ENCODE data around the gene PREB.
"Not testable (repeated sequence)": the region's sequence is repeated elsewhere in the genome, so short reads cannot be mapped to it uniquely, and the experiment has no call there.

Gene PREB, protein sequence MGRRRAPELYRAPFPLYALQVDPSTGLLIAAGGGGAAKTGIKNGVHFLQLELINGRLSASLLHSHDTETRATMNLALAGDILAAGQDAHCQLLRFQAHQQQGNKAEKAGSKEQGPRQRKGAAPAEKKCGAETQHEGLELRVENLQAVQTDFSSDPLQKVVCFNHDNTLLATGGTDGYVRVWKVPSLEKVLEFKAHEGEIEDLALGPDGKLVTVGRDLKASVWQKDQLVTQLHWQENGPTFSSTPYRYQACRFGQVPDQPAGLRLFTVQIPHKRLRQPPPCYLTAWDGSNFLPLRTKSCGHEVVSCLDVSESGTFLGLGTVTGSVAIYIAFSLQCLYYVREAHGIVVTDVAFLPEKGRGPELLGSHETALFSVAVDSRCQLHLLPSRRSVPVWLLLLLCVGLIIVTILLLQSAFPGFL

DNA sequence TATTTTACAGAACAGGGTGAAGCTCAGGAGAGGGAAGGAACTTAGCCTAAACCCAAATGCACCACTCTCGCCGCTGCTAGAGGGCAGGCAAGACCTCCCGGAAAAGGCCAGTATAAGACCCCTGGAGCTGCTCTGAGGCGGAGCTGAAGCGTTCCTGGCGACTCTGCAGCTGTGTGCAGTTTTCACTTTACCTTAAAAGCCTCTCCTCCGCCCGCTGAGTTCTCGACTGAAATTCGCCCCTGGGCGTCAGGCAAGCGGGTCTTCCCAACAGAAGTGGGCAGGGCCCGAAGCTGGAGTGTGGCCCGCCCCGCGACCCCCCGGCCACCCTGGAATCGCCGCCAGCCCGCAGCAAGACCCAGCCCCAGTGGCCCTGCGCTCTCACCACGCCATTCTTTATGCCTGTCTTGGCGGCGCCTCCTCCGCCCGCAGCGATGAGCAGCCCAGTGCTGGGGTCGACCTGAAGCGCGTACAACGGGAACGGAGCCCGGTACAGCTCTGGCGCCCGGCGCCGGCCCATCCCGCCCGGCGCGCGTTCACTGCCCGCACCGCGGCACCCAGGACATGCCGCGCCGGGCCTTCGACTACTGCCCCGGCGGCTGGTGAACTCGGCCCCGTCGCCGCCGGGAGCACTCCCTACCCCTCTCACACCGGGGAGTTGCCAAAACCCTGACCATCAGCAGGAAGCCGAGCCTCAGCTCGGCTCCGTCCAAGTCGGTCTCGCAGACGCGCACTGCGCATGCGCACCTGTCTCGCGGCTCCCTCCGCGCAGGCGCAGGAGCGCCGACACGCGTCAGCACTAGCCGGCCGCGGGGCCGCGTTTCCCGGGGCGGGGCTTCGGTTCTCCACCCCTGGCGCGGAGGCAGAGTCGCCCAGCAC, at the start of gene PREB:
Gene PREB (minus strand): TSS at position 732 of the 876 bp plus-strand sequence. CDS start 215 bp downstream, at position 517.
- H3K4me3 Mint-ChIP-seq: peak within 1 kb of the TSS; percentile 92
- DNase-seq (ENCODE audit: low spot score in 2 of 2): peak; percentile 96 to 98
- peaks cover 34% of the 10 kb centered on the region for H3K4me1 Mint-ChIP-seq
- peak within 1 kb of the TSS; percentile 99 for H3K27ac Mint-ChIP-seq (ENCODE audit: low read depth)
- H3K9me3 Mint-ChIP-seq: no peaks in the 10 kb centered on the region
- no peaks in the 10 kb centered on the region for H3K27me3 Mint-ChIP-seq
- ATAC-seq (replicated peaks; ENCODE audit: extremely low read depth, poor library complexity, severe bottlenecking): peak; percentile 94
- H3K36me3 Mint-ChIP-seq (ENCODE audit: insufficient read depth): peaks cover 31% of the 10 kb centered on the region

DNA sequence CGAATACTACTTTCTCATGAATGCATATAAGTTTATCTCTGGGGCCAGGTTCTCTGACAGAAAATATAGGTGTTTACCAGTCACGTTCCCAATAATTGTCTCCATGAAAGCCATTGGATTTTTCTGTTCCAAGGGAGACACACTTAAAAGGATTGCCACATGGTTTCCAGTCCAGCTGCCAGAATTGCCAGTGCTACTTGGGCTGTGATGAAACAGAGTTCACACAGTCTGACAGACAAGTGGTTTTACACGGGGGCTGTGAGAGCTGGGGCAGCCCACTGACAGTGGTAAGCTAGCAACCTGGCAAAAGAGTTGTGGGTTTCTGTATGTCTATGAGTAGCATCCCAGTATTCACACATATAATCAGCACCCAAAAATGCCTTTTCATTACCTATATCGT, 49.7 kb upstream of the PREB start:
- Mint-ChIP-seq H3K4me3 (no peak overlapping the region), H3K27me3 (peaks cover 75% of the 10 kb centered on the region), H3K4me1 (no peaks in the 10 kb centered on the region), H3K9me3 (no peaks in the 10 kb centered on the region), H3K36me3 (ENCODE audit: insufficient read depth) (no peaks in the 10 kb centered on the region), H3K27ac (ENCODE audit: low read depth) (no peak overlapping the region)
- no peak for ATAC-seq (replicated peaks; ENCODE audit: extremely low read depth, poor library complexity, severe bottlenecking)
- no peak for DNase-seq (ENCODE audit: low spot score in 2 of 2)

DNA sequence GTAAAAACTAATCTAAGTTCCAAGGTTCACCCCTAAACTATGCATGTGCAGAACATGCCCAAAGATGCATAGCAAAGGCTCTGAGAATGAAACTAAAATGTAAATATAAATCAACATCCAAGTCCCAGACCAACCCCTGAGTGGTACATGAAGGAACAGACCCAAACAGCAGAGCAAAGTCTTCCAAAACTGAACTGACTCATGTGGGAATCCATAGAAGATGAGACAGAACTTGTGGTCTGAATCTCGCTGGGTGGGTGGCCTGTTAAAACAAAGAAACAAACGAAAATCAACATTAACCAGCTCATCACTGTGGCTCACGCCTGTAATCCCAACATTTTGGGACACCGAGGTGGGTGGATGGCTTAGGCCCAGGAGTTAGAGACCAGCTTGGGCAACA, 47.9 kb upstream of the PREB start:
- DNase-seq (ENCODE audit: low spot score in 2 of 2): no peak
- ATAC-seq (replicated peaks; ENCODE audit: extremely low read depth, poor library complexity, severe bottlenecking): no peak

DNA sequence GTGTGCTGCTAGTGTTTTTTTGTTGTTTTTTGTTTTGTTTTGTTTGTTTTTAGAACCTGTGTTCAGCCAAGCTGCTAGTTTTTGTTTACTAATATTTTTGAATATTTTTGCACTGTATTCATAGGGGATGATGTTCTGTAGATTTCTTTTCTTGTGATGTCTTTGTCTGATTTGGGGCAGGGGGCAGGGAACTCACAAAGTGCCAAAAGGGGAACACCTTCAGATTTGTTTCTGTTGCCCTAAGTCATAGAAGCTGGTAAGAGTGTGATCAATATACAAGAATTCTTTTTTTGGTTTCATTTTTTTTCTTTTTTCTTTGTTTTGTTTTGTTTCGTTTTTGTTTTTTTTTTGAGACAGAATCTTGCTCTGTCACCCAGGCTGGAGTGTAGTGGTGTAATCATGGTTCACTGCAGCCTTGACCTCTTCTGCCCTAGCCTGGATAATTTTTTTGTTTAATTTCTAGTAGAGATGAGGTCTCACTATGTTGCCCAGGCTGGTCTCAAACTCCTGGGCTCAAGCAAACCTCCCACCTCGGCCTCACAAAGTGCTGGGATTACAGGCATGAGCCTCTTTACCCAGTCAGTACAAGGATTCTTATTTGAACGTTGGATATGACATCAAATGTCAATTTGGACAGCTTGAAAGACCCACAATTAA, 45.0 kb upstream of the PREB start:
- H3K27me3 Mint-ChIP-seq: peaks cover 59% of the 10 kb centered on the region

More for the DNA sequence above, 47.9 kb upstream of the PREB start:
- no peak overlapping the region for H3K4me3 Mint-ChIP-seq
- H3K4me1 Mint-ChIP-seq: no peaks in the 10 kb centered on the region
- no peaks in the 10 kb centered on the region for H3K36me3 Mint-ChIP-seq (ENCODE audit: insufficient read depth)
- no peak overlapping the region for H3K27ac Mint-ChIP-seq (ENCODE audit: low read depth)
- peaks cover 81% of the 10 kb centered on the region for H3K27me3 Mint-ChIP-seq
- no peaks in the 10 kb centered on the region for H3K9me3 Mint-ChIP-seq

DNA sequence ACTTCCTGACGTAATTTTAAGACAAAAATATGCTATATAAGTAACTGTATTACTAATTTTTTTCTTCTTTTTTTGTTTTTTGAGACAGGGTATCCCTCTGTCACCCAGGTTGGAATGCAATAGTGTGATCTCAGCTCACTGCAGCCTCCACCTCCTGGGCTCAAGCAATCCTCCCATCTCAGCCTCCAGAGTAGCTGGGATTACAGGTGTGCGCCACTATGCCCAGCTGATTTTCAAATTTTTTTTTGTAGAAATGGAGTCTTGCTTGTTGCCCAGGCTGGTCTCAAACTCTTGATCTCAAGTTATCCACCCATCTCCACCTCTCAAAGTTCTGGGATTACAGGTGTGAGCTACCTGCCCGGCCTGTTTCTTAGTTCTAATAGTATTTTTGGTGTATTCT, 44.0 kb upstream of the PREB start:
- H3K27me3 Mint-ChIP-seq: peaks cover 49% of the 10 kb centered on the region
- no peaks in the 10 kb centered on the region for H3K36me3 Mint-ChIP-seq (ENCODE audit: insufficient read depth)
- no peak for DNase-seq (ENCODE audit: low spot score in 2 of 2)
- H3K4me3 Mint-ChIP-seq: no peak overlapping the region
- no peaks in the 10 kb centered on the region for H3K4me1 Mint-ChIP-seq
- ATAC-seq (replicated peaks; ENCODE audit: extremely low read depth, poor library complexity, severe bottlenecking): no peak
- H3K9me3 Mint-ChIP-seq: no peaks in the 10 kb centered on the region
- H3K27ac Mint-ChIP-seq (ENCODE audit: low read depth): no peak overlapping the region

More for the DNA sequence above, 45.0 kb upstream of the PREB start:
- no peaks in the 10 kb centered on the region for H3K36me3 Mint-ChIP-seq (ENCODE audit: insufficient read depth)
- no peak overlapping the region for H3K27ac Mint-ChIP-seq (ENCODE audit: low read depth)
- DNase-seq (ENCODE audit: low spot score in 2 of 2) (no peak), ATAC-seq (replicated peaks; ENCODE audit: extremely low read depth, poor library complexity, severe bottlenecking) (no peak)
- no peaks in the 10 kb centered on the region for H3K4me1 Mint-ChIP-seq
- no peak overlapping the region for H3K4me3 Mint-ChIP-seq
- no peaks in the 10 kb centered on the region for H3K9me3 Mint-ChIP-seq

DNA sequence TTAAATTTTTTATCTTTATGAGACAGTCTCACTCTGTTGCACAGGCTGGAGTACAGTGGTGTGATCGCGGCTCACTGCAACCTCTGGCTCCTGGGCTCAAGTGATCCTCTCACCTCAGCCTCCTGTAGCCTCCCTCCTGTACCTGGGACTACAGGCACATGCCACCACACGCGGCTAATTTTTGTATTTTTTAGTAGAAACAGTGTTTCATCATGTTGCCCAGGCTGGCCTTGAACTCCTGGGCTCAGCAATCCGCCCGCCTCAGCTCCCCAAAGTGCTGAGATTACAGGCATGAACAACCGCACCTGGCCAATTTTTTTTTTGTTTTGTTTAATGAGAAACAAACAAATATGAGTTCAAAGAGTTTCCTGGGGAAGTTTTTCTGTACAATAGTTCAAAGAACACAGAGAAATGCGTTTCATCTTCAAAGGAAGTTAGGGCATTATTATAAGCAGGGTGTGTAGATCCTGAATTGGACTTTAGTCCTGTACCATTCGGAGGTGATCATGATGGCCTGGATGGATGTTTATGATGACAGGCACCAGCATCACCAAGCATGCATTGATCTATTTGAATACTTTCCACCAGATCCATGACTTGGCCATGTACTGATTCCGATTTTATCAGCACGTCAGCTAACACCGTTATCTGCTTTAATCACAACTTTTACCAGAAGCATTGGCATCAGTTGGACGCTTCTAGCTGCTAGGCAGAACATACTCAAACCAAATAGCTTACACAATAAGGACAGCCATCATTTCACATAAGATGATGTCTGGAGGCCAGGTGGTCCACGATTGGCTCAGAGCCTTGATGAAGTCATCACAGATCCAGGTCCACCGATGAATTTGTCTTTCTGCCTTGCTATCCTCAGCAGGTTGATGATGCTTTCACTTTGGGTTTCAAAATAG, 43.3 kb upstream of the PREB start:
- Mint-ChIP-seq H3K27me3 (peaks cover 42% of the 10 kb centered on the region), H3K9me3 (no peaks in the 10 kb centered on the region), H3K4me3 (no peak overlapping the region), H3K36me3 (ENCODE audit: insufficient read depth) (no peaks in the 10 kb centered on the region), H3K27ac (ENCODE audit: low read depth) (no peak overlapping the region), H3K4me1 (no peaks in the 10 kb centered on the region)
- ATAC-seq (replicated peaks; ENCODE audit: extremely low read depth, poor library complexity, severe bottlenecking) (no peak), DNase-seq (ENCODE audit: low spot score in 2 of 2) (no peak)

DNA sequence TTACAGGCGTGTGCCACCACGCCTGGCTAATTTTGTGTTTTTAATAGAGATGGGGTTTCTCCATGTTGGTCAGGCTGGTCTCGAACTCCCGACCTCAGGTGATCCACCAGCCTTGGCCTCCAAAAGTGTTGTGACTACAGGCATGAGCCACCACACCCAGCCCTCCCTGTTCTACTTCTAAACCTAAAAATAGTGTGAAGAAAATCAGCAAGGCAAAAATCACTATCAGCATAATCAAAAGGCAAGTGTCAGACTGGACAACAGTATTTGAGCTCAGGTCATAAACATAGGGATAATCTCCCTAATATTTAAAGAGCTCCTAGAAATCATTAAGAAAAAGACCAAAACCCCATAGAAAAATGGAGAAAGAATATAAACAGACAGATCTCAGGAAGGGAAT, 41.3 kb upstream of the PREB start:
- H3K27ac Mint-ChIP-seq (ENCODE audit: low read depth); H3K4me1 Mint-ChIP-seq; H3K36me3 Mint-ChIP-seq (ENCODE audit: insufficient read depth); DNase-seq (ENCODE audit: low spot score in 2 of 2); H3K9me3 Mint-ChIP-seq; ATAC-seq (replicated peaks; ENCODE audit: extremely low read depth, poor library complexity, severe bottlenecking); H3K4me3 Mint-ChIP-seq: not testable (repeated sequence)
- peaks cover 23% of the 10 kb centered on the region for H3K27me3 Mint-ChIP-seq

DNA sequence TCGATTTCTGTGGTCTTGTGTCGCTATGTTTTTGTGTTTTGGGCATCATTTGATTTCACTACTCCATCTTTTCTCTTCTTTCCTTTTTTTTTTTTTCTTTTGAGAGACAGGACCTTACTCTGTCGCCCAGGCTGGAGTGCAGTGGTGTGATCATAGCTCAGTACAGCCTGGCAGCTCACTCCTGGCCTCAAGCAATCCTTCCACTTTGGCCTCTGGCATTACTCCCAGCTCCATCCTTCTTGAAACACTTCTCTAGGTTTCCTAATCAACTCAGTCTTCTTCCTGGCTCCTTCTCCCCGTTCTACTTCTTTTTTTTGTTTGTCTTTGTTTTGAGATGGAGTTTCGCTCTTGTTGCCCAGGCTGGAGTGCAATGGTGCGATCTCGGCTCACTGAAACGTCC, 40.9 kb upstream of the PREB start:
- Mint-ChIP-seq H3K27ac (ENCODE audit: low read depth) (no peak overlapping the region), H3K36me3 (ENCODE audit: insufficient read depth) (peaks cover 2% of the 10 kb centered on the region), H3K4me1 (no peaks in the 10 kb centered on the region), H3K27me3 (peaks cover 19% of the 10 kb centered on the region), H3K9me3 (no peaks in the 10 kb centered on the region), H3K4me3 (no peak overlapping the region)
- ATAC-seq (replicated peaks; ENCODE audit: extremely low read depth, poor library complexity, severe bottlenecking) (no peak), DNase-seq (ENCODE audit: low spot score in 2 of 2) (no peak)

DNA sequence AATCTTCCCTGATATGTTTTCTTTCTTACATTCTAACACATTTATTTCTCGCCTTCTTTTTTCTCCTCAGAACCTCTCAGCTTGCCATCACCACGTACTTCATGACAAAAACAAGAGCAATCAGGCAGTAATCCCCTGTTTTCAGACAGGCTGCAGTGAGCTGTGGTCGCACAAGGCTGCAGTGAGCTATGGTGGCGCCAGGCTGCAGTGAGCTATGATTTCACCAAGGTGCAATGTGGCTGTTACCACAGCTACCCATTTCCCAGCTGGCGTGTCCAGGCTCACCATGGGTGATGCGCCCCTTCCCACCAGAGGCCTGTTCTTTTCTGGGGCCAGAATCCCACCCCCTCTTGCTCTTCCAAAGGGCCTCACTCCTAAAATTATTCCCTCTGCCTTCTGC, 40.2 kb upstream of the PREB start:
- H3K9me3 Mint-ChIP-seq: no peaks in the 10 kb centered on the region
- DNase-seq (ENCODE audit: low spot score in 2 of 2) (no peak), ATAC-seq (replicated peaks; ENCODE audit: extremely low read depth, poor library complexity, severe bottlenecking) (no peak)
- peaks cover 12% of the 10 kb centered on the region for H3K27me3 Mint-ChIP-seq
- no peak overlapping the region for H3K4me3 Mint-ChIP-seq
- no peaks in the 10 kb centered on the region for H3K4me1 Mint-ChIP-seq
- no peak overlapping the region for H3K27ac Mint-ChIP-seq (ENCODE audit: low read depth)
- H3K36me3 Mint-ChIP-seq (ENCODE audit: insufficient read depth): peaks cover 2% of the 10 kb centered on the region

DNA sequence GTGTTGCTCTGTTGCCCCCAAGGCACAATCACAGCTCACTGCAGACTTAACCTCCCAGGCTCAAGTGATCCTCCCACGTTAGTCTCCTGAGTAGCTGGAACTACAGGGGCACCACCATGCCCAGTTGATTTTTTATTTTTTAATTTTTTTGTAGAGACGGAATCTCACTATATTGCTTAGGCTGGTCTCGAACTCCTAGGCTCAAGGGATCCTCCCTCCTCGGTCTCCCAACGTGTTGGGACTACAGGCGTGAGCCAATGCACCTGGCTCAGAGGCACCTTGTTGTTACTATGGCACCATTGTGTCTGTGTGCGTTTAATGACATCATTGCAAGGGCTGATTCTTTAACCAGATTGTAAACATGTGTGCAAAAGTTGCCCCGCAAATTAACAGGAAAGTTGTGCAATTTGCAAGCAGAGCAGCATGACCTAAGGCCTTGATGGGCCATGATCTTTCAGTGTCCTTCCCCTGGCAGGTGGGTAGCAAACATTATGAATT, 37.0 kb upstream of the PREB start:
- no peak for ATAC-seq (replicated peaks; ENCODE audit: extremely low read depth, poor library complexity, severe bottlenecking)
- Mint-ChIP-seq H3K27me3 (no peaks in the 10 kb centered on the region), H3K36me3 (ENCODE audit: insufficient read depth) (peaks cover 2% of the 10 kb centered on the region), H3K4me3 (no peak overlapping the region), H3K9me3 (no peaks in the 10 kb centered on the region), H3K4me1 (no peaks in the 10 kb centered on the region), H3K27ac (ENCODE audit: low read depth) (no peak overlapping the region)
- DNase-seq (ENCODE audit: low spot score in 2 of 2): no peak

DNA sequence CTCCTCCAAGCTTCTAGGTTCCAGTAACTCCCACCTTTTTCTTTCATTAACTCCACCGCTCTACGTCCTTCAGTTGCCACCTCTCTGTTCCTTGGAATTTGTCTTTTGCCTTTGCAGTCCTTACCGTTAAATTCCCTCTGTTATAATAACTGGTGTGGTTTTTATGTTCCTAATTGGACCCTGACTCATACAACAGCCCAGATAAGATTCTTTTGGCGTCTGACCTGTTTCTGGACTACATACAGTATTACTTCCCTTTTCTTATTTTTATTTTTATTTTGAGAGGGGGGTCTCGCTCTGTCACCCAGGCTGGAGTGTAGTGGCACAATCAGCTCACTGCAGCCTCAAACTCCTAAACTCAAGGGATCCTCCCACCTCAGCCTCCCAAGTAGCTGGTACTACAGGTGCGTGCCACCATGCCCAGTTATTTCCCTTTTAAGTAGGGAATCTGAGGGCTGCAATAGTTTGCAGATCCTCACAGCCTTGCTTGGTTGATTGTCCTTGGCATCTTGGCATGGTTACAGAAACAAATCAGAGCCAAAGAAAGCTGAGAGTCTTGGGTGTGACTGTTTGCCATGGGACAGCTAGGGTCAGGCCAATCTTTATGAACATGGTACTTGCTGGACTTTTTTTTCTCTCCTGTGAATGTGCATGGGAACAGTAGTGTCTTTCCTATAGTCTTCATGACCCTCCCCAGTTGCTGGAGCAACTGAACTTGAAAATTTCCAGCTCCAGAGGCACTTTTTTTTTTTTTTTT, 36.3 kb upstream of the PREB start:
- H3K9me3 Mint-ChIP-seq: no peaks in the 10 kb centered on the region
- DNase-seq (ENCODE audit: low spot score in 2 of 2): no peak
- H3K4me1 Mint-ChIP-seq: no peaks in the 10 kb centered on the region
- ATAC-seq (replicated peaks; ENCODE audit: extremely low read depth, poor library complexity, severe bottlenecking): no peak
- H3K27me3 Mint-ChIP-seq: no peaks in the 10 kb centered on the region
- no peak overlapping the region for H3K27ac Mint-ChIP-seq (ENCODE audit: low read depth)
- H3K36me3 Mint-ChIP-seq (ENCODE audit: insufficient read depth): peaks cover 2% of the 10 kb centered on the region
- H3K4me3 Mint-ChIP-seq: no peak overlapping the region

Data from central memory CD8-positive, alpha-beta T cell (primary cell).